Activated T-cell treated with anti-CD3 and anti-CD28 coated beads for 4 hours (primary cell): Measurements from ENCODE around the gene STARD3.

Source experiments
- DNase-seq: peaks from one replicate; pipeline ENCODE4 v3.0.0-alpha.2; 2020

The STARD3 gene

DNA sequence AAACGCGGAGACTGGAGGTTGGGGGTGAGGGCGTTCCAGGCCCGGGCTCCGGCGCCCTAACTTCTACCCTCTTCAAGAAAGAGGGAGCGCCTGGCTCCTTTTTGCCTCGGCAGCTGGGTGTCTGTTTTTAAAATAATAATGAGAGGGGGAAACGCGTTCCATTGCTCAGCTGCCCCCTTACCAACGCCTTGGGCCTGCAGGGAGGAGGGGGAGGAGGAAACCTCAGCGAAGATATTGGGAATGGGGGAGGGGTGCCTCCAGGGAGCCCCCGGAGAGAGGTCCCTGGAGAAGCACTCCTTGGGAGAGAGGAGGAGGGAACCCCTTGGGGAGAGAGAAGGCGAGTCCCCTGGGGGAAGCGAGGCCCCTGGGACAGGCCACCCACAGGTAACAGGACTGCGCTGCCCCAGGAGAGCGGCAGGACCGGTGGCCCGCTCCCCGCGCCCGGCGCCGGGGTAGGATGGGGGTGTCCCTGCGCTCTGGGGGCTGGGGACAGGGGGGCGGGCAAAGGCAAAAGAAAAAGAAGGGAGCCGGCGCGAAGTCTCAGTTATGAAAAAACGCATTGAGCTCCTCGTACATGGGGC, 31.9 kb upstream of the STARD3 start:
- DNase-seq = no peak

DNA sequence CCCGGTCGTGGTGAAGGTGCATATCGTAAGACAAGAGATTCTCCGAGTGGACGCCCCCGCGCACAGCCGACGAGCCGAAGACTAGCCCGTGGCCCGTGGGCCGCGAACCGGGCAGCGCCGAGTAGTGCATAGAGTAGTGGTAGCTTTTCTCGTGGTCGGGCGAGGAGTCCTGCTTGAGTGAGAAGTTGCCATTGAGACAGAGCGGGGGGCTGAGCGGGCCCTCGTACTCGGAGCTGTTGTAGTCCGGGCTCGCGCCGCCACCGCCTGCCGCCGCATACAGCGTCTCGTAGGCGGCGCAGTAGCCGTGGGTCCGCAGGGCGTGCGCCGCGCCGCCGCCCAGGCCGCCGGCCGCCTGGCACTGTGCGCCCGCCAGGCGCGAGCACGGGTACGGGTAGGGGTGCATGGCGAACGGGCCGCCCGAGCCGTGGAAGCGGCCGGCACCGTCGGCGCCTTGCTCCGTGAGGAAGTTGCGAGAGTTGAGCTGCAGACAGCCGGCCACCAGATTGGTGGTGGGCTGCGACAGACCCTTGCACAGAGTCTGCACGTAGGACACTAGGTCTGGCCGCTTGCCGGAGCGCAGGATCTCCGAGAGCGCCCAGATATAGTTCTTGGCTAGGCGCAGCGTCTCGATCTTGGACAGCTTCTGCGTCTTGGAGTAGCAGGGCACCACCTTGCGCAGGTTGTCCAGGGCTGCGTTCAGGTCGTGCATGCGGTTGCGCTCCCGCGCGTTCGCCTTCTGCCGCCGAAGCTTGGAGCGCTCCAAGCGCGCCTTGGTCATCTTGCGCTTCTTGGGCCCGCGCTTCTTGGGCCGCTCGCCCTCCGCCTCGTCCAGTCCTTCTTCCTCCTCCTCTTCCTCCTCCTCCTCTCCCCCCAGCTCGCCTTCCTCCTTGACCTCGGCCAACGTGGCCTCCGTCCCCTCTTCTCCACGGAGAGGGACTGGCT, 31.2 kb upstream of the STARD3 start:
- no peak for DNase-seq

DNA sequence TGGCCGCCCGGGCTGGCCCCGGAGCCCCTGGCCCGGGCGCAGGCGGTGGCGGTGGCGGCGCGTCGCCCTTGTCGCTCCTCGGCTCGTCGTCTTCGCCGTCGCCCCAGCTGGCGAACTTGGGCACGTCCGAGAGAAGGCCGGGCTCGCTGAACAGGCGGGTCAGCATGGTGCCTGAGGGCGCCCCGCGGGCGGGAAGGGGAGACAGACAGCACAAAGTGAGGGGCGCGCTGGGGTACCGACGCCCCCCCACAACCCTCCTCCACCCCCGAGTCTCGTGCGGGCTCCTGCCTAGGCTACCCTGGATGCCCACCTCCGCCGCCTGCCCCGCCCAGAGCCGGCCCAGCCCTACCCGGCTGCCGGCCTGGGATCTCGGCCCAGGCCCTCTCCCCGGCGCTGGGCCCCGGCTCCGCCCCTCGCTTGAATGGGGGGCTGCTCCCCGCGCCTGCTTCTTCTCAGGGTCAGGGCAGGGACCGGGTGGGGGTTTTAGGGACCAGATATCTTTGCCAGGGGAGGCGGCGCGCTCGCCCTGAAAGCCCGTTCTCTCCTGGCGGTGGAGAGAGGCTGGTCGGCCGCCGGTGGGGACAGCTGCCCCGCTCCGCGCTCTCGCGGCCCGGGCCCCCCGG, 30.4 kb upstream of the STARD3 start:
- no peak for DNase-seq

DNA sequence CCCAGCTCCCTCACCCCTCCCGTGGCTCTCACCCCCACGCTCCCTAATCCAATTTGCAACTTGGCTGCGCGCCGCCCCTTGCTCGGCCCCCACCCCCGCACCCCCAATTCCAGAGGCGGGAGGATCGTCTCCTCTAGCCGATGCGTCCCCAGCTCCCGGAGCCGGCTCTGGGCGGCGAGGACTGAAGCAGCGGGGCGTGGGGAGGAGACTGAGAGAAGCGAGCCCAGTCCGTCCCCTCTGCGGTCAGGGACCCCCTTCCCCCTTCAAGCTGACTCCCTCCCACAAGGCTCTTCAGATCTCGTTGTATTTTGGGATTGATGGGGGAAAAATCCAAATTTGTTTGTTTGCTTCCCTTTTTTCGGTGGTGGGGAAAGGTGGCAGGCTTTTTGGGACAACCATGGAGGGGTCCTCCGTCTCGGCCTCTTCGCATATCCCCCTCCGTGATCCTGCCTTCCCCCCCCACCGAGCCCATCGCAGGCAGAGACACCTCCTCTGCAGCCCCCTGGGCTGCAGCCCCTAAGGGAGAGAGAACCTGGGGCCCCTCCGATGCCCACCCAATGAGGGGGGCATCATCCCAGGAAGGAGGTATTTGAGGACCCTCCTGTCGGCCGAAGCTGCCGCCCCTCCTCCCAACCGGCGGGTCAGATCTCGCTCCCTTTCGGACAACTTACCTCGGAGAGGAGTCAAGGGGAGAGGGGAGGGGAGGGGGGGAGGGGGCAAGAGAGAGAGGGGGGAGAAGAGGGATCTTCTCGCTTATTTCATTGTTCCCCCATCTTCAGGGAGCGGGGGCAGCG, 29.7 kb upstream of the STARD3 start:
- DNase-seq = no peak

DNA sequence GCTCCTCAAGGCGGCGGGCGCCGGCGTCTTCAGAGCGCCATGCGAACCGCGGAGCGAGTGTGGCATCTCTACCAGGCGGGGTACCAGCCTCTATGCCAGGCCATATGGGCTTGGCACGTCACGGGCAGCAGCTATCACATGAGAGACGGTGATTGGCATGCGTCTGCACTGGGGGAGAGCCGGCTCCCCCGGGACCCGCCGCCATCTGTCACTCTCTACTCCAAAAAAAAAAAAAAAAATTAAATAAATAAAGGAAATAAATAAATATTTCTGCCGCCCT, 29.2 kb upstream of the STARD3 start, which contains the start of gene NEUROD2:
TSS of gene NEUROD2 (minus strand) at position 70 of the 280 bp plus-strand sequence. CDS start 1,321 bp downstream, outside the sequence.
- DNase-seq = no peak

DNA sequence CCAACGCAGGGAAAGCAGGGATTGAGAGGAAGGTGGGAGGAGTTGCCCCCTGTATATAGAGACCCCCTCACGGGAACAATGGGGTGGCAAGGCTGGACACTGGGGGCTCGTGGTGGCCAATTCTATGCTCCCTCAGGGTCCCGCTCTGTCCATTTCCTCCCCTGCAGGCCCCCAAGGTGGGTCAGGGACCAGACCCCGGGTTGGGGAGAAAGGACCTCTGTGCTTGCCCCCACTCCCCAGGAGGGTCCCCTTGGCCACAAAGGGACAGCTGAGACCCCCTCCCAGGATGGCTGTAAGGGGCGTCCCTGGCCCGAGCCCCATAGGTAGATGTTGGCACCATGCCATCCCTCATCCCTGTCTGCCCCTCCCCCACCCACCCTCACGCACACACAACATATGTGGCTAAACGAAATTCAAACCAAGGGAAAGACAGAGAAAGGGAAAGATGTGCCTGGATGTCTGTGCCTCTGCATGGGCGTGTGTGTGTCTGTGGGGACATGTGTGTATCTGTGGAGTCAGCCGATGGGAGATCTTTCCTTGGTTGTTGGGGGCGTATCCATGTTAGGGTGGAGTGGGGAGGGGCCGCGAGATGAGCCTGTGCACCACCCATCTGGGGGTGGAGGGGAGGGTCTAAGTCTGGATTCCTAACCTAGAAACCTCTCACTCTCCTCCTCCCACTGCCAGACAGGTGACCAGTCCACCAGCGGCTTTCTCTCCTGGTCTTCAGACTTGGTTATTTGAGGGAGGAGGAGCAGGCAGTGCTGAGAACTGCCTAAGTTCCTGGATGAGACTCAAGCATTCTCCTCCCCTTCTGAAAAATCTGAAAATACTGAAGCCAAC, 28.6 kb upstream of the STARD3 start:
- no peak for DNase-seq

DNA sequence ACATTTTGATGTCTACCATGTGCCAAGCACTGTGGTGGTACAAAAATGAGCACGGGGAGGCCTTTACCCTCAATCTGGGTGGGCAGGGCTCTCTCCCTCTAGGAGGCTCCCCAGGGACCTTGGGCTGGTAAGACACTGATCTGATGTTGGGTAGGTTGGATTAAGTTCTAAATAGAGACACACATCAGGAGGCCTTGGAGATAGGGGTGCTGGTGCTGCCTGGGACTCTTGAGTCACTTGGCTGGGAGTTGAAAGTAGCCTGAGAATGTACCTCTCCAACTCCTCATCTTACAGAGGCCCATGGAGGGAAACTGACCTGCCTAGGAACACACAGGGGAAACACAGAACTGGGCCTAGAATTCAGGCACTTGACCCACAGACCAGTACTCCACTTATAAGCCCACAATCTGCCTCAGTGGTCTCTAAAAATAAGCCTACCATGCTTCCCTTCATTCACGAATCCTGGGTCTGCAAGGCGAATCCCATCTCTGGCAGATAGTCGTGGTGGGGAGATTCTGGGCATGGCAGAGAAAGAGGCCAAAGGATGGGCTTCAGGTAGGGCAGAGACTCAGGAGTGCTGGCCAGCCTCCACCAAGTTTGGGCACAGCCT, 27.4 kb upstream of the STARD3 start:
- DNase-seq = no peak

DNA sequence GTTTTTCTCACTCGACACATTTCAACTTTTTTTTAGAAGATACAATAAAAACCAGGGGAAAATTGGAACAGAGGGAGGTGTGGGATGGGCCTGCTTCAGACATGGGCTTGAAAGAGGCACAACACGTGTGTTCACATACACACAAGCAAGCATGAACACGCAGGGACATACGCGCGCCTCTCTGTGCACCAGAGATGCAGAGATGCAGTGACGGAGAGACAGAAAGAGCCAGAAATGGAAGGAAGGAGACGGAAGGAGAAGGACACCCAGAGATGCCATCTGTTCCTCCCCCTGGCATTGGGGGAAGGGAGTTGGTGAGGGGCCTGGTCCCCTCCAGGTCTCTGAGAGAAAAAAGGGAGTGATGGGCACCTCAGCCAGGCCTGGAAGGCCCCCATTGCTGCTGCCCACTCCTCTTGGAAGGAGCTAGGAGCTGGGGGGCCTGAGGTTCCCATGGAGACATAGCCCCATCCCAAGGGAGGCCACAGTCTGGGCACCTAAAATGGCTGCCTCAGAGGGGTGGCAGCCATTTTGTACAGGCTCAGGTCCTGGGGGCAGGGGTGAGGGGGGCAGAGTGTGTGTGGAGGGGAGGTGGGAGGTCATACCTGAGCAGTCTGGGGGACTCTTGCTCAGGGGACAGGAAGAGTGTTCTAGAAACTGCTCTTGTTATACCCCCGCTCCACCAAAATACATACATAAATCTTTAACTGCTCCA, 25.4 kb upstream of the STARD3 start:
- DNase-seq = no peak

DNA sequence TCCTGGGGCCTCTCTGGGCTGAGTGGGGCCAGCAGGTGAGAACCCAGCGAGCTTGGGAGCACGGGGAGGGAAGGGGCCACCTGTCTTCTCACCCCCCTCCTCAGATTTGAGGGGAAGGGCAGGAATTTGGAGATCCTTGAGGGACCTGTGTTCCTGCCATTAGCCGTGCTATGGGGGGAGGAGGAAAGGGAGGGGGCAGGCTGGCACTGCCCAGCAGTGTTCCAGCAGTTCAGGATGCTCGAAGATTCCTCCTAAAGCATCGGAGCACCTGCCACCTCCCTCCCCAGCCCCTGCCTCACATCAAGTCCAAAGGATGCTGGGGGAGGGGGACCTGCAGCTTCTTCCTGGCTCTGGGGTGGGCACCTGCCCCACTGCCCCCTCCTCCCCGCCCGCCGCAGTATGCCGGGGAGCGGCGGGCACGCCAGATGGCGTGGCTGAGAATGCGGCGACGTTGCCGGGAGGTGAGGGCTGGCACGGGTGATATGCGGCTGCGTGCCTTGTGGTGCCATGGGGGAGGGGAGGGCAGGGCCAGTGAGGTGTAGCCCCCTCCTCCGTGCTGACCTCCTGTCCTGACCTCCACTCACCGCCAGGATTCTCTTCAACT, 24.6 kb upstream of the STARD3 start:
- no peak for DNase-seq

DNA sequence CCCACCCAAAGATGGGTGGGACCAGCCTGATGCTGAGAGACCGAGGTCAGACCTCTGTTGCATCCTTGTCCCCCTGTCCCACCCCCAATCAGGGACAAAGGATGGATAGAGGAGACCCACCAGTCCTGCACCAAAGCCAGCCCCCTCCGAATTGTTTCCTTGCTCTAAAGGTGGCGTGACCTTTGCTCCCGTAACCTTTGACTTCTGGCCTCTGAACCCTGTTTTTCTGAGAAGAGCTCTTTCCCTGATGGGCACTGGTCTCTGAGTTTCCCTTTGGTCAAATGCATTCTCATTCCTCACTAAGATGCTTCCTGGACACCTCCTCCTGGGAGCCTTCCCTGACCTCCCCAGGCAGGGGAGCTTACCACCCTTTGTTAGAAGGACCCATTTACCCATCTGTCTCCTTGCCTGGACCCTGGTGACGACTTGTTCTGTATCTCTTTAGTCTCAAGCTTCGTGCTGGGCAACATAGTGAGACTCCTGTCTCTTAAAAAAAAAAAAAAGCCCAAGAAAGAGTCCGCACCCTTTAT, 23.9 kb upstream of the STARD3 start:
- DNase-seq = no peak

DNA sequence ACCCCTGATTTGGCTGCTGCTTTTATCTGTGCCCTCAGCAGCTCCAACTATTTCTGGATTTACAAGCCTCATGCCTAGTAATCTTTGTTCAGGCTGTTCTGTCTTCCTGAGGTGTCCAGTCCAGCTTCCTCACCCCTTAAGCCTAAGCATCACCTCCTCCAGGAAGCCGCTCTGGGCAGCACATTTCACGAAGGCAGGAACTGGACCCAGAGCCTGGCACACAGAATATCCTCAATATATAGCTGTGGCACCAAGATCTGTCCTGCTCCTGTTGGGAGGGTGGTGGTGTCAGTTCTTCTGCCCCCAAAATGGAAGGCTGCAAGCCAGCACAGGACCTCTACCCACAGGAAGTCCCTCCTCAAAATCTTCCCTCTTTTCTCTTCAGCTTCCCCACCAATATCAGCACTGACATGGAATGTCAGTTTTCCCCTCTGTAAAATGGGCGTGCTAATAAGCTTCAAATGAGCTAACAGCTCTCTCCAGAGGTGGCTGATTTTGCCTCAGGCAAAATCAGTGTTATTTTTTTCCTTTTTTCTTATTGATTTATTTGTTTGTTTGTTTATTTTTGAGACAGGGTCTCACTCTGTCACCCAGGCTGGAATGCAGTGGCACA, 22.3 kb upstream of the STARD3 start:
- DNase-seq = no peak

DNA sequence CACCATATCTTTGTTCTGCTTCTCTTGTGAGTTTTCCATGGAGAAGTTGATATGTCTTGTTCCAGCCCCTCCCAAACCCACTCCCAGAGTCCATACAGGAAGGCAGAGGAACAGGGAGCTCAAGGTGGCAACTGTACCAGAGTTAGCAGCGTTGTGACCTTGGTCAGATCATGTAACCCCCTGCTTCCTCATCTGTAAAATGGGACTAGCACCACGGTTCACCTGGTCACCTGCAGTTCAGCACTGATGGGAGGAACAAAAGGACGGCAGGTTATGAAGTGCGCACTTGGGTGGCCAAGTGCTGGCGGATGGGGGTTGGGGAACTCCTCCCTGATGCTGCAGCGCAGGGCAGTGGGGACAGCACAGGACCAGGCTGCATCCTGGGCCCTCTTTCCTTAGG, 21.5 kb upstream of the STARD3 start:
- DNase-seq = no peak

DNA sequence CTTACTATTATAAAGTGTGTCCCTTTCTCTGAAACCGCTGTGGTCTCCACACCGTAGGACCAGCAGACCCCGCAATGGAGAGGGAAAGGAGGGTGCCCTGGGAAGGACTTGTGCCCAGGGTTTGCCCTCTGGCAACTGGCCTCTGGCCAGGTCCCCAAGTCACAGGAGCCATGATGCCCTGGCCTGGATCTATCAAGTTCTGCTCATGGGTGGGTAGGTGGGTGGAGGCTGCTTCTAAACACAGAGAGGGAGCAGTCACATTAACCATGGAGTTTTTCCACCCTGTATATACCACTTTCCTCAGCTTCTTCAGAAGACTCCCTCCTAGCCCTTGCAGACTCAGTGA, 19.9 kb upstream of the STARD3 start:
- no peak for DNase-seq

DNA sequence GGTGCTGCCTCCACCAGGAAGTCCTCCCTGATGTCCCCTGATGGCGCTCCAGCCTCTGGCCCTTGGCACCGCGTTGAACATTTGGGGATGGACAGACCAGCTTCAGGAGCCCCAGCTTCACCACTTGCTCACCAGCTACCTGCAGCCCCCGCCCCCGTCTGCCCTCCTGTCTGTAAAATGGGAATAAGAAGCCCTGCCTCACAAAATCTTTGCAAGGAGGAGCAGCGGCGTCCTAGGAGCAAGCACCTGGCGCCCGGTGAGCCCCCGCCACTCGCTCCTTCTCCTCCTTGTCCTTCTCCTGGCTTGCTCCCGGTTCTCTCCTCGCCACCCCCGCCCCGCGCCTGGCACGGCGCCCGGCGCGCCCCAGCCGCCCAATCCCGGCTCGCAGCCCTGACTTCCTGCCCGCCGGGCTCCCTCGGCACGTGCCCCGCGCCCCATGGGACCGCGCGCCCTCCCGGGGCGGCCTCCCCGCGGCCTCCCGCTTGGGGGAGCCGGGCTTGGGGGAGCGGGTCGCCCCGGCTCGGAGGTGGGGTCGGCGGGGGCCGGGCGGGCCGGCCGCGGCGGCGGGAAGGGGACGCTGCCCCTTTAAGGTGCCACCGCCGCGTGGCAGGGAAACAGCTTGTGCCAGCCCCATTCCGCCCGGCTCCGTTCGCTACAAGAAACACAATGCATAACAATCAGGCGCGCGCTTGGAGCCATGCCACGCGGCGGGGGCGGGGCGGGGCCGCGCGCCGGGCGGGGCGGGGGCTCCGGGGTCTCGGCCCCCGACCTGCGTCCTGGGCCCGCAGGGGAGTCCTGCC, 19.3 kb upstream of the STARD3 start:
- peak; percentile 40 for DNase-seq

DNA sequence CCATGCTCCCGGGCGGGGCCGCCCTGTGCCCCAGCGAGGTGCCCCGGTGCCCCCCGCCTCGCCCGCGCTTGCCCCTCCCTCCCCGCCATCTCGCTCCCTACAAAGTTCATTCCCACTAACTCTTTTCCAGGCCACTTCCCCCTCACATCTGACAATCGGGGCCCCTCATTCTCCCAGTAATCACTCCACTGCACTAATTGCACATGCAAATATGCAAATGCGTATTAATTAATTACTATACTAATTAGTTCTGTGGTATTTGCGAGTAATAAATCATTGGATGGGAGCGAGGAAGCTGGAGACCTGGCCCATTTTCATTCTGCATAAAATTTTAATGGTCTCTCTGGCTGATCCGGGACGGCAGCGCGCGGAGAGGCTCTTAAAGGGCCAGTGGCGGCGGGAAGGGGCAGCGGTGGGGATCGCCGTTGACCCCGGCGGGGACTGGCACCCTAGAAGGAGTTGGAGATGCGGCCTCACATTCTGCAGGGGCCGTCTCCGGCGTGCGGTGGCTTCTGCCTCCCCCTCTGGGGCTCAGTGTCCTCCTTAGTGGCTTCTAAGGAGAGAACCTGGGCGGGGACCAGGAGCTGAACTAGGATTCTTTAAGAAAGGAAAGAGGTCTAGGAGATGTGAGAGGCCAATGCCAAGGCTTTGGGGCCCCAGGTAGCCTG, 18.6 kb upstream of the STARD3 start:
- DNase-seq = no peak

DNA sequence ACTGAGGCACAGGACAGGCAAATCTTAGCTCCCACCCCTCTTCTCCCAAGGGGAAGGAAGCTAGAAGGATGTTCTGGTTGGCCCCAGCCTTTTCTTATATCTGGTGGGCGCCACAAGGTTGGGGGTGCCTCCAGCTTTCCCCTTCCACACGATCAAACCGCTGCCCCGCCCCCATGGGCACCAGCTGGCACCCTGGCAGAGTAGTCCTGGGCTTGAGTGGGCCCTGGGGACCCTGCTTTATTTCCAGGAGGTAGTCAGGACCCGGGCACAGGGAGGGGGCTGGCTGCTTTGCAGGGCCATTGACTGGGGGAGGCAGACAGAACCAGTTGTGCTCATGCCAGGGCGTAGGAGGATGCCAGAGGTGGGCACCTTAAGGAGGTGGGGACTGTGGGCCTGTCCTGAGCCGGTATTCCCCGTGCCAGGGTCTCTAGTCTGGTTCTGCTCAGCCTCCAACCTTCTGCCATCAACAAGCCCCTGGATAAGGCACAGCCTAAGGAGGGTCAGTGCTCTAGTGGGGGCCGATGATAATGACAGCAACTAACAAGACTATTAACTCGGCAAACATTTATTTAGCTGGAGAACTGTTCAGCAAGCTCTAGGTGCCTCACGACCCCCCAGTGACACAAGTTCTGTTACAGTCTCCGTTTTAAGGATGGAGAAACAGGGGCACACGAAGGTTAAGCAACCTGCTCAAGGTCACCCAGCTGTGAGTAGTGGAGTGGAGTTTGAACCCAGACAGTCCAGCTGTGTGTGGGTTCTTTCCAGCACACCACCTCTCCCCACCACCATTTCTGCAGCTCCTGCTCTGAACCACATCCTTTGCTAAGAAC, 17.8 kb upstream of the STARD3 start:
- no peak for DNase-seq

DNA sequence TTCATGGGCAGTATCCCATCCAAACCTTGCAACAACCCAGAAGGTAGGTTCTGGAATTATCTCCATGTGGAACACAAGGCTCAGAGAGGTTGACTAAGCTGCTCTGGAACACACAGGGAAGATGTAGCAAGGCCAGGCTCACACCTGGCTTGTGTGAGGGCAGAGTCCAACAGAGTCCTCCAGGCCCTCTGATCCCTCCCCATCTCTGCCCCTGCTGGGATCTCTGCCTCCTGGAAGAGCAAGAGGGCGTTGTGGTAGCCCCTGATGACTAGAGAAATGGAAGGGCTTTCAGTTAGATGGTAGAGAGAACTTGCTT, 17.2 kb upstream of the STARD3 start:
- no peak for DNase-seq
